ENCODE results near the gene SYK.
A peak's percentile ranks its signal among the peaks of the same experiment; 100 is the strongest.
"Not testable (repeated sequence)": the region's sequence is repeated elsewhere in the genome, so short reads cannot be mapped to it uniquely, and the experiment has no call there.

SYK gene

GRCh38 chr9:90801241-90801972 is at the start of gene SYK:
Gene SYK, plus strand, starts transcription at chr9:90801819. Its CDS starts 42,080 bp downstream, at chr9:90843899.
- DNase-seq = peak; percentile 65

- peak; percentile 46 for DNase-seq
These were observed 45.9 kb upstream of the SYK start for GRCh38 chr9:90755514-90756371.

GRCh38 chr9:90760577-90760976 is 41.0 kb upstream of the SYK start:
- DNase-seq = not testable (repeated sequence)

- DNase-seq = no peak
These were observed 34.9 kb upstream of the SYK start for GRCh38 chr9:90766731-90767130.

GRCh38 chr9:90767523-90768100 is 34.0 kb upstream of the SYK start:
- no peak for DNase-seq

GRCh38 chr9:90770182-90770738 is 31.4 kb upstream of the SYK start:
- DNase-seq = no peak

GRCh38 chr9:90770927-90771326 is 30.7 kb upstream of the SYK start:
- DNase-seq = no peak

GRCh38 chr9:90772386-90772785 is 29.2 kb upstream of the SYK start:
- DNase-seq = no peak

- peak; percentile 13 for DNase-seq
These were observed 28.0 kb upstream of the SYK start for GRCh38 chr9:90773617-90774016.

GRCh38 chr9:90774071-90774470 is 27.5 kb upstream of the SYK start:
- no peak for DNase-seq

GRCh38 chr9:90774682-90775081 is 26.9 kb upstream of the SYK start:
- no peak for DNase-seq

GRCh38 chr9:90775657-90776056 is 26.0 kb upstream of the SYK start:
- no peak for DNase-seq

GRCh38 chr9:90778746-90779145 is 22.9 kb upstream of the SYK start:
- DNase-seq = no peak

GRCh38 chr9:90783552-90783951 is 18.1 kb upstream of the SYK start:
- DNase-seq = no peak

GRCh38 chr9:90783964-90784363 is 17.7 kb upstream of the SYK start:
- DNase-seq = no peak

GRCh38 chr9:90787771-90788460 is 13.7 kb upstream of the SYK start:
- no peak for DNase-seq

- not testable (repeated sequence) for DNase-seq
These were observed 13.1 kb upstream of the SYK start for GRCh38 chr9:90788527-90788926.

GRCh38 chr9:90789408-90789807 is 12.2 kb upstream of the SYK start:
- no peak for DNase-seq

GRCh38 chr9:90789862-90790261 is 11.8 kb upstream of the SYK start:
- DNase-seq = no peak

- not testable (repeated sequence) for DNase-seq
These were observed 8.6 kb upstream of the SYK start for GRCh38 chr9:90793024-90793423.

GRCh38 chr9:90793729-90794128 is 7.9 kb upstream of the SYK start:
- no peak for DNase-seq

- no peak for DNase-seq
These were observed 6.5 kb upstream of the SYK start for GRCh38 chr9:90795084-90795483.

- DNase-seq = no peak
These were observed 5.7 kb upstream of the SYK start for GRCh38 chr9:90795871-90796317.
